ENCODE data around the gene PRKG1.

DNA sequence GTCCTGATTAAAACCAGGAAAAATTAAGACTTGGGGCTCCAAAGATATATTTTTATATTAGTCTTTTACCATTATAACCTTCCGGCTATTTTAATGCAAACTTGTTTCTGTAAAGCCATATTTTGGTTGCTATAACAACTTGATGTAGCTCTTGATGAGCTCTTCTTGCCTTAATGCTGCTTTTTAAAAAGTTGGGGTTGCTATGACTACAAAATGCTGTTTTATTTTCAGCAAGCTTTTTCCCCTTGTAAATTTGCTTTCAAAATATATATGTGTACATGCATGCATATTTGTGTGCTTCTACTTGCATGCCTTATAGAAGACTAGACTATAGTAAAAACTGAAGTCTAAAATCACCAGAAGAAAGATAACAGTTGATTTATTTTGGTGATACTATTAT lies 525.4 kb downstream of the PRKG1 start:
- TF ChIP-seq SIN3A (IDR thresholded peaks at IDR 0.05; ENCODE audit: borderline replicate concordance, insufficient read depth, low read length): no peak
- no peak for TF ChIP-seq TAF1 (IDR thresholded peaks at IDR 0.05; ENCODE audit: borderline replicate concordance, insufficient read depth, low read length)
- no peak for TF ChIP-seq POLR2AphosphoS5 (IDR thresholded peaks at IDR 0.05; ENCODE audit: low read depth, low read length)
